Erythroblast (primary cell): Measurements from ENCODE around the gene CDH13.

ENCODE experiments used
- GATA1 ChIP-seq: IDR thresholded peaks from 2 replicates; pipeline ENCODE4 v1.6.1; 2011; ENCODE audit warnings: low read depth, mild to moderate bottlenecking, control low read depth, low read length, moderate library complexity
- POLR2A ChIP-seq: IDR thresholded peaks from 2 replicates; pipeline ENCODE4 v1.6.1; 2011; ENCODE audit warnings: mild to moderate bottlenecking, low read length

DNA sequence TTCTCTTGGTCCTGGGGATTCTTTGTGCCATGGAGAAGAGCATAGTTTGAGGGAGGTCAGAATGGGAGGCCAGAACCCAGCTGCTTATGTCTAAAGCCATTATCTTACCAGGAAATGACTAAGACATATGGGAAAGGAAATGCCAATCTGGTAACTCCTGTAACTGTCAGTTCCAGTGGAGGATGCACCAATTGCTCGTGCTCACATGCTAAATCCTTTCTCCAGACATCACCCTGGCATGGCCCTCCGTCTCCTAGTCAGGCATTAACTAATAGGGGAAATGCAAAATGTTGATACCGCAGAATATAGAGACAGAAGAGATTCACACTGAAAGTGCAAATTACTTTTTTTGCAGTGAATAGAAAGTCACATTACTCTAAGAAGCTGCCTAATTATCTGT is 925.5 kb downstream of the CDH13 start:
- TF ChIP-seq POLR2A (no peak), GATA1 (no peak)
